Astrocyte (in vitro differentiated cells and primary cell): Measurements from ENCODE around the gene CD244. TPM values are rescaled to one million over a fixed set of nuclear protein-coding genes. Genes with fewer than 3 reads are reported as not detected.
"Not testable (repeated sequence)": the region's sequence is repeated elsewhere in the genome, so short reads cannot be mapped to it uniquely, and the experiment has no call there.

Source experiments
- DNase-seq: peaks from one replicate; pipeline ENCODE4 v3.0.0-alpha.2; 2010; ENCODE audit warnings: low read depth
- FAIRE-seq: peaks from 2 replicates; lab custom pipeline; 2011; peaks lifted over from hg19 to GRCh38; lab: Jason Lieb, UNC
- H2AFZ ChIP-seq: 2 replicates; pipeline ENCODE4 v1.6.0; 2012; ENCODE audit warnings: low read depth, low read length, inconsistent platforms
- H3K27ac ChIP-seq: 2 replicates; pipeline ENCODE4 v1.5.1; 2011; ENCODE audit warnings: low read depth, low read length, inconsistent platforms
- H3K27me3 ChIP-seq: 2 replicates; pipeline ENCODE4 v1.6.0; 2011; ENCODE audit warnings: low read length, inconsistent platforms; ENCODE audit not compliant: insufficient read depth
- H3K36me3 ChIP-seq: 2 replicates; pipeline ENCODE4 v1.5.1; 2011; ENCODE audit warnings: low read length, inconsistent platforms; ENCODE audit not compliant: insufficient read depth
- H3K4me1 ChIP-seq: 2 replicates; pipeline ENCODE4 v1.5.1; 2011; ENCODE audit warnings: low read length, inconsistent platforms; ENCODE audit not compliant: insufficient read depth
- H3K4me2 ChIP-seq: 2 replicates; pipeline ENCODE4 v1.6.0; 2012; ENCODE audit warnings: low read length, inconsistent platforms
- H3K4me3 ChIP-seq: 2 replicates; pipeline ENCODE4 v1.5.1; 2011; ENCODE audit warnings: low read depth, mild to moderate bottlenecking, low read length, inconsistent platforms; ENCODE audit not compliant: insufficient read depth
- H3K79me2 ChIP-seq: 2 replicates; pipeline ENCODE4 v1.6.0; 2012; ENCODE audit warnings: mild to moderate bottlenecking, low read length, inconsistent platforms; ENCODE audit not compliant: insufficient read depth
- H3K9ac ChIP-seq: 2 replicates; pipeline ENCODE4 v1.6.0; 2012; ENCODE audit warnings: mild to moderate bottlenecking, low read length, inconsistent platforms
- H3K9me3 ChIP-seq: 2 replicates; pipeline ENCODE4 v1.5.1; 2012; ENCODE audit warnings: low read depth, mild to moderate bottlenecking, low read length, inconsistent platforms; ENCODE audit not compliant: insufficient read depth
- H4K20me1 ChIP-seq: 2 replicates; pipeline ENCODE4 v1.6.0; 2012; ENCODE audit warnings: low read length, inconsistent platforms; ENCODE audit not compliant: insufficient read depth
- H3K27ac Mint-ChIP-seq: one replicate; pipeline ENCODE4 v1.8.0; 2021; ENCODE audit warnings: mild to moderate bottlenecking, mixed read lengths; ENCODE audit not compliant: unreplicated experiment
- H3K27me3 Mint-ChIP-seq: one replicate; pipeline ENCODE4 v1.8.0; 2021; ENCODE audit warnings: low read depth, mixed read lengths; ENCODE audit not compliant: unreplicated experiment
- H3K36me3 Mint-ChIP-seq: one replicate; pipeline ENCODE4 v1.8.0; 2021; ENCODE audit warnings: low read depth, mixed read lengths; ENCODE audit not compliant: unreplicated experiment
- H3K4me1 Mint-ChIP-seq: one replicate; pipeline ENCODE4 v1.8.0; 2021; ENCODE audit warnings: low read depth, mixed read lengths; ENCODE audit not compliant: unreplicated experiment
- H3K4me3 Mint-ChIP-seq: one replicate; pipeline ENCODE4 v1.8.0; 2021; ENCODE audit warnings: mild to moderate bottlenecking, moderate library complexity, mixed read lengths; ENCODE audit not compliant: unreplicated experiment
- H3K9me3 Mint-ChIP-seq: one replicate; pipeline ENCODE4 v1.8.0; 2021; ENCODE audit warnings: mild to moderate bottlenecking, mixed read lengths; ENCODE audit not compliant: unreplicated experiment
- EZH2 ChIP-seq: IDR thresholded peaks from 2 replicates; pipeline ENCODE4 v1.6.1; 2012; ENCODE audit warnings: mild to moderate bottlenecking, low read length, inconsistent platforms; ENCODE audit not compliant: insufficient read depth
- total RNA-seq: library from RNA; stranded (reverse); gene quantifications from 2 replicates; pipeline ENCODE4 v1.2.1, GENCODE V29; 2021
- TF ChIP-seq, protein P1 (sequence below): IDR thresholded peaks from 2 replicates; pipeline ENCODE4 v1.5.1; 2011; ENCODE audit warnings: low read depth, mild to moderate bottlenecking, inconsistent platforms, low read length, moderate library complexity; ENCODE audit not compliant: insufficient read depth

Gene CD244
- total RNA-seq, 1 donor from 2014 or later: not detected

DNA sequence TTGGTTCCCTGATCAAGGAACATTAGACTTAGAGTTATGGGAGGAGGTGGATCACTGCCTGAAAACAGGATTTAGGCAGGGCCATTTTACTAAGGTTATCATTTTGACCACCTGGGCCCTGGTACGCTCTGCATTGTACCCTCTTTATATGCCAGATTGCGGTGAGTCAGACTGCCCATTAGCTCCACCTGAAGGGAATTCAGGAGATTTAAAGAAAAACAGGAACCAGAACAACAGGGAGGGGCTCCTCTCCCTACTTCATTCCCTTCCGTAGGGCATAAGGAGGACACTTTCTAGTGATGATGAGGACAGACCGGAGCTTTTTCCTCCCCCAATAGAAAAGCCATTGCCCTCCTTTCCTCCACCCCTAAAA lies 42.9 kb upstream of the CD244 start:
- H3K4me1 ChIP-seq: no peaks in the 10 kb centered on the region
- no peaks in the 10 kb centered on the region for H3K27me3 ChIP-seq
- no peaks in the 10 kb centered on the region for H3K36me3 ChIP-seq
- Mint-ChIP-seq H3K36me3 (no peaks in the 10 kb centered on the region), H3K9me3 (no peaks in the 10 kb centered on the region), H3K4me3 (no peak overlapping the region), H3K4me1 (no peaks in the 10 kb centered on the region), H3K27me3 (peaks cover 18% of the 10 kb centered on the region), H3K27ac (no peak overlapping the region)
- H3K9me3 ChIP-seq: no peaks in the 10 kb centered on the region
- no peak overlapping the region for H3K4me3 ChIP-seq
- FAIRE-seq (no peak), DNase-seq (no peak)
- no peak overlapping the region for H3K27ac ChIP-seq
- H4K20me1 ChIP-seq: no peaks in the 10 kb centered on the region
- TF ChIP-seq, protein P1, sequence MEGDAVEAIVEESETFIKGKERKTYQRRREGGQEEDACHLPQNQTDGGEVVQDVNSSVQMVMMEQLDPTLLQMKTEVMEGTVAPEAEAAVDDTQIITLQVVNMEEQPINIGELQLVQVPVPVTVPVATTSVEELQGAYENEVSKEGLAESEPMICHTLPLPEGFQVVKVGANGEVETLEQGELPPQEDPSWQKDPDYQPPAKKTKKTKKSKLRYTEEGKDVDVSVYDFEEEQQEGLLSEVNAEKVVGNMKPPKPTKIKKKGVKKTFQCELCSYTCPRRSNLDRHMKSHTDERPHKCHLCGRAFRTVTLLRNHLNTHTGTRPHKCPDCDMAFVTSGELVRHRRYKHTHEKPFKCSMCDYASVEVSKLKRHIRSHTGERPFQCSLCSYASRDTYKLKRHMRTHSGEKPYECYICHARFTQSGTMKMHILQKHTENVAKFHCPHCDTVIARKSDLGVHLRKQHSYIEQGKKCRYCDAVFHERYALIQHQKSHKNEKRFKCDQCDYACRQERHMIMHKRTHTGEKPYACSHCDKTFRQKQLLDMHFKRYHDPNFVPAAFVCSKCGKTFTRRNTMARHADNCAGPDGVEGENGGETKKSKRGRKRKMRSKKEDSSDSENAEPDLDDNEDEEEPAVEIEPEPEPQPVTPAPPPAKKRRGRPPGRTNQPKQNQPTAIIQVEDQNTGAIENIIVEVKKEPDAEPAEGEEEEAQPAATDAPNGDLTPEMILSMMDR: no peak
- TF ChIP-seq EZH2: no peak
- no peaks in the 10 kb centered on the region for H3K79me2 ChIP-seq
- no peak overlapping the region for H3K9ac ChIP-seq
- H2AFZ ChIP-seq: no peak overlapping the region
- no peak overlapping the region for H3K4me2 ChIP-seq

GRCh38 chr1:160904783-160905616 lies 42.3 kb upstream of the CD244 start:
- Histone ChIP-seq H2AFZ (no peak overlapping the region), H3K4me1 (no peaks in the 10 kb centered on the region), H3K36me3 (no peaks in the 10 kb centered on the region), H3K4me3 (no peak overlapping the region), H4K20me1 (no peaks in the 10 kb centered on the region), H3K79me2 (no peaks in the 10 kb centered on the region), H3K9me3 (no peaks in the 10 kb centered on the region), H3K27me3 (no peaks in the 10 kb centered on the region), H3K27ac (no peak overlapping the region), H3K4me2 (no peak overlapping the region), H3K9ac (no peak overlapping the region)
- Mint-ChIP-seq H3K27me3 (peaks cover 18% of the 10 kb centered on the region), H3K36me3 (no peaks in the 10 kb centered on the region), H3K9me3 (no peaks in the 10 kb centered on the region), H3K4me3 (no peak overlapping the region), H3K4me1 (no peaks in the 10 kb centered on the region), H3K27ac (no peak overlapping the region)
- DNase-seq (no peak), FAIRE-seq (no peak)
- TF ChIP-seq EZH2: no peak
- TF ChIP-seq, protein P1: no peak

- H3K27me3 Mint-ChIP-seq: peaks cover 25% of the 10 kb centered on the region
- not testable (repeated sequence) for H2AFZ ChIP-seq, H3K36me3 Mint-ChIP-seq, H3K4me1 ChIP-seq, H3K79me2 ChIP-seq, H4K20me1 ChIP-seq, FAIRE-seq, H3K36me3 ChIP-seq, H3K27ac Mint-ChIP-seq, H3K9me3 ChIP-seq, H3K27me3 ChIP-seq, H3K4me3 Mint-ChIP-seq, H3K9me3 Mint-ChIP-seq, H3K4me1 Mint-ChIP-seq, DNase-seq, H3K27ac ChIP-seq, H3K4me2 ChIP-seq, H3K4me3 ChIP-seq, H3K9ac ChIP-seq
Measured at GRCh38 chr1:160902251-160902650, 39.6 kb upstream of the CD244 start.
